ENCODE data around the gene PROCR.

- no peak for TF ChIP-seq GABPA (IDR thresholded peaks at IDR 0.05 in 1 of 2, conservative IDR thresholded peaks at IDR 0.05 in 1 of 2)
- TF ChIP-seq, protein P1, sequence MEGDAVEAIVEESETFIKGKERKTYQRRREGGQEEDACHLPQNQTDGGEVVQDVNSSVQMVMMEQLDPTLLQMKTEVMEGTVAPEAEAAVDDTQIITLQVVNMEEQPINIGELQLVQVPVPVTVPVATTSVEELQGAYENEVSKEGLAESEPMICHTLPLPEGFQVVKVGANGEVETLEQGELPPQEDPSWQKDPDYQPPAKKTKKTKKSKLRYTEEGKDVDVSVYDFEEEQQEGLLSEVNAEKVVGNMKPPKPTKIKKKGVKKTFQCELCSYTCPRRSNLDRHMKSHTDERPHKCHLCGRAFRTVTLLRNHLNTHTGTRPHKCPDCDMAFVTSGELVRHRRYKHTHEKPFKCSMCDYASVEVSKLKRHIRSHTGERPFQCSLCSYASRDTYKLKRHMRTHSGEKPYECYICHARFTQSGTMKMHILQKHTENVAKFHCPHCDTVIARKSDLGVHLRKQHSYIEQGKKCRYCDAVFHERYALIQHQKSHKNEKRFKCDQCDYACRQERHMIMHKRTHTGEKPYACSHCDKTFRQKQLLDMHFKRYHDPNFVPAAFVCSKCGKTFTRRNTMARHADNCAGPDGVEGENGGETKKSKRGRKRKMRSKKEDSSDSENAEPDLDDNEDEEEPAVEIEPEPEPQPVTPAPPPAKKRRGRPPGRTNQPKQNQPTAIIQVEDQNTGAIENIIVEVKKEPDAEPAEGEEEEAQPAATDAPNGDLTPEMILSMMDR (IDR thresholded peaks at IDR 0.05; ENCODE audit: low read depth, low read length, missing input control) = no peak
- TF ChIP-seq, protein P2, sequence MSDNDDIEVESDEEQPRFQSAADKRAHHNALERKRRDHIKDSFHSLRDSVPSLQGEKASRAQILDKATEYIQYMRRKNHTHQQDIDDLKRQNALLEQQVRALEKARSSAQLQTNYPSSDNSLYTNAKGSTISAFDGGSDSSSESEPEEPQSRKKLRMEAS (IDR thresholded peaks at IDR 0.05) = no peak
- TF ChIP-seq, protein P3, sequence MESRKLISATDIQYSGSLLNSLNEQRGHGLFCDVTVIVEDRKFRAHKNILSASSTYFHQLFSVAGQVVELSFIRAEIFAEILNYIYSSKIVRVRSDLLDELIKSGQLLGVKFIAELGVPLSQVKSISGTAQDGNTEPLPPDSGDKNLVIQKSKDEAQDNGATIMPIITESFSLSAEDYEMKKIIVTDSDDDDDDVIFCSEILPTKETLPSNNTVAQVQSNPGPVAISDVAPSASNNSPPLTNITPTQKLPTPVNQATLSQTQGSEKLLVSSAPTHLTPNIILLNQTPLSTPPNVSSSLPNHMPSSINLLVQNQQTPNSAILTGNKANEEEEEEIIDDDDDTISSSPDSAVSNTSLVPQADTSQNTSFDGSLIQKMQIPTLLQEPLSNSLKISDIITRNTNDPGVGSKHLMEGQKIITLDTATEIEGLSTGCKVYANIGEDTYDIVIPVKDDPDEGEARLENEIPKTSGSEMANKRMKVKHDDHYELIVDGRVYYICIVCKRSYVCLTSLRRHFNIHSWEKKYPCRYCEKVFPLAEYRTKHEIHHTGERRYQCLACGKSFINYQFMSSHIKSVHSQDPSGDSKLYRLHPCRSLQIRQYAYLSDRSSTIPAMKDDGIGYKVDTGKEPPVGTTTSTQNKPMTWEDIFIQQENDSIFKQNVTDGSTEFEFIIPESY (IDR thresholded peaks at IDR 0.05) = no peak
- TF ChIP-seq JUND (IDR thresholded peaks at IDR 0.05) = no peak
- no peak for TF ChIP-seq SP1 (IDR thresholded peaks at IDR 0.05)
- no peak for TF ChIP-seq FOXA1 (IDR thresholded peaks at IDR 0.05)
- no peak for TF ChIP-seq NR2F2 (IDR thresholded peaks at IDR 0.05)
- no peak for TF ChIP-seq TAF1 (conservative IDR thresholded peaks at IDR 0.05)
- no peak for TF ChIP-seq YY1 (IDR thresholded peaks at IDR 0.05)
- TF ChIP-seq, protein P4, sequence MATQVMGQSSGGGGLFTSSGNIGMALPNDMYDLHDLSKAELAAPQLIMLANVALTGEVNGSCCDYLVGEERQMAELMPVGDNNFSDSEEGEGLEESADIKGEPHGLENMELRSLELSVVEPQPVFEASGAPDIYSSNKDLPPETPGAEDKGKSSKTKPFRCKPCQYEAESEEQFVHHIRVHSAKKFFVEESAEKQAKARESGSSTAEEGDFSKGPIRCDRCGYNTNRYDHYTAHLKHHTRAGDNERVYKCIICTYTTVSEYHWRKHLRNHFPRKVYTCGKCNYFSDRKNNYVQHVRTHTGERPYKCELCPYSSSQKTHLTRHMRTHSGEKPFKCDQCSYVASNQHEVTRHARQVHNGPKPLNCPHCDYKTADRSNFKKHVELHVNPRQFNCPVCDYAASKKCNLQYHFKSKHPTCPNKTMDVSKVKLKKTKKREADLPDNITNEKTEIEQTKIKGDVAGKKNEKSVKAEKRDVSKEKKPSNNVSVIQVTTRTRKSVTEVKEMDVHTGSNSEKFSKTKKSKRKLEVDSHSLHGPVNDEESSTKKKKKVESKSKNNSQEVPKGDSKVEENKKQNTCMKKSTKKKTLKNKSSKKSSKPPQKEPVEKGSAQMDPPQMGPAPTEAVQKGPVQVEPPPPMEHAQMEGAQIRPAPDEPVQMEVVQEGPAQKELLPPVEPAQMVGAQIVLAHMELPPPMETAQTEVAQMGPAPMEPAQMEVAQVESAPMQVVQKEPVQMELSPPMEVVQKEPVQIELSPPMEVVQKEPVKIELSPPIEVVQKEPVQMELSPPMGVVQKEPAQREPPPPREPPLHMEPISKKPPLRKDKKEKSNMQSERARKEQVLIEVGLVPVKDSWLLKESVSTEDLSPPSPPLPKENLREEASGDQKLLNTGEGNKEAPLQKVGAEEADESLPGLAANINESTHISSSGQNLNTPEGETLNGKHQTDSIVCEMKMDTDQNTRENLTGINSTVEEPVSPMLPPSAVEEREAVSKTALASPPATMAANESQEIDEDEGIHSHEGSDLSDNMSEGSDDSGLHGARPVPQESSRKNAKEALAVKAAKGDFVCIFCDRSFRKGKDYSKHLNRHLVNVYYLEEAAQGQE (IDR thresholded peaks at IDR 0.05) = no peak
- TF ChIP-seq RAD21 (IDR thresholded peaks at IDR 0.05) = no peak
- no peak for TF ChIP-seq RXRA (IDR thresholded peaks at IDR 0.05)
These were observed 37.0 kb upstream of the PROCR start for GRCh38 chr20:35134880-35135279.

All from liver (tissue), 3 donors.